Osteoblast (primary cell): ENCODE results near the gene RTCB. TPM values are rescaled to one million over a fixed set of nuclear protein-coding genes. Genes with fewer than 3 reads are reported as not detected.
"Not testable (repeated sequence)": the region's sequence is repeated elsewhere in the genome, so short reads cannot be mapped to it uniquely, and the experiment has no call there.

Source experiments
- DNase-seq: peaks from one replicate; pipeline ENCODE4 v3.0.0; 2011; ENCODE audit warnings: low spot score, mixed read lengths; ENCODE audit not compliant: insufficient read length; ENCODE audit errors: missing footprints
- H2AFZ ChIP-seq: 2 replicates; pipeline ENCODE4 v1.6.0; 2011; ENCODE audit warnings: mild to moderate bottlenecking, low read length
- H3K27ac ChIP-seq: 2 replicates; pipeline ENCODE4 v1.5.1; 2011; ENCODE audit warnings: mild to moderate bottlenecking, low read depth, low read length, moderate library complexity
- H3K27me3 ChIP-seq: 2 replicates; pipeline ENCODE4 v1.6.0; 2012; ENCODE audit warnings: mild to moderate bottlenecking, control low read depth, inconsistent platforms, low read length, moderate library complexity; ENCODE audit not compliant: insufficient read depth
- H3K36me3 ChIP-seq: 2 replicates; pipeline ENCODE4 v1.5.1; 2011; ENCODE audit warnings: mild to moderate bottlenecking, low read length, control low read depth, moderate library complexity; ENCODE audit not compliant: insufficient read depth
- H3K4me1 ChIP-seq: 2 replicates; pipeline ENCODE4 v1.5.1; 2011; ENCODE audit warnings: mild to moderate bottlenecking, low read length, control low read depth, moderate library complexity; ENCODE audit not compliant: insufficient read depth
- H3K4me2 ChIP-seq: 2 replicates; pipeline ENCODE4 v1.6.0; 2011; ENCODE audit warnings: mild to moderate bottlenecking, low read length; ENCODE audit not compliant: insufficient read depth
- H3K4me3 ChIP-seq: fragments of 200-600 bp; sonication (generic); 3 replicates; pipeline ENCODE4 v1.5.1; 2012; ENCODE audit warnings: mild to moderate bottlenecking, low read length, inconsistent platforms; ENCODE audit not compliant: insufficient read depth
- H3K79me2 ChIP-seq: 2 replicates; pipeline ENCODE4 v1.6.0; 2012; ENCODE audit warnings: mild to moderate bottlenecking, low read length, control low read depth, inconsistent platforms; ENCODE audit not compliant: insufficient read depth
- H3K9me3 ChIP-seq: 2 replicates; pipeline ENCODE4 v1.5.1; 2011; ENCODE audit warnings: low read depth, low read length, control low read depth
- H4K20me1 ChIP-seq: 2 replicates; pipeline ENCODE4 v1.6.0; 2012; ENCODE audit warnings: mild to moderate bottlenecking, low read length, control low read depth; ENCODE audit not compliant: insufficient read depth
- CTCF ChIP-seq: IDR thresholded peaks from 2 replicates; pipeline ENCODE4 v1.5.1; 2011; ENCODE audit warnings: mild to moderate bottlenecking, low read depth, low read length, moderate library complexity; ENCODE audit errors: extremely low read depth
- total RNA-seq: library from RNA; depleted of rRNA; stranded (reverse); fragments of >200 nt; gene quantifications from 2 replicates; pipeline ENCODE4 v1.2.3, GENCODE V29; 2012

The RTCB gene
- total RNA-seq, 1 donor: 107 TPM

- Histone ChIP-seq H4K20me1 (no peaks in the 10 kb centered on the region), H3K4me1 (no peaks in the 10 kb centered on the region), H3K27me3 (no peaks in the 10 kb centered on the region), H3K4me3 (no peak overlapping the region), H3K79me2 (no peaks in the 10 kb centered on the region), H3K9me3 (no peaks in the 10 kb centered on the region), H3K27ac (no peak overlapping the region), H3K36me3 (no peaks in the 10 kb centered on the region), H3K4me2 (no peak overlapping the region), H2AFZ (no peak overlapping the region)
- no peak for DNase-seq
- no peak for TF ChIP-seq CTCF
Observed at GRCh38 chr22:32376681-32377080, 35.4 kb downstream of the RTCB start.

GRCh38 chr22:32375678-32376450 lies 36.2 kb downstream of the RTCB start:
- Histone ChIP-seq H3K27me3 (no peaks in the 10 kb centered on the region), H3K36me3 (no peaks in the 10 kb centered on the region), H3K79me2 (no peaks in the 10 kb centered on the region), H3K9me3 (no peaks in the 10 kb centered on the region), H3K27ac (no peak overlapping the region), H4K20me1 (no peaks in the 10 kb centered on the region), H2AFZ (no peak overlapping the region), H3K4me1 (no peaks in the 10 kb centered on the region), H3K4me2 (no peak overlapping the region), H3K4me3 (no peak overlapping the region)
- no peak for TF ChIP-seq CTCF
- no peak for DNase-seq

DNA sequence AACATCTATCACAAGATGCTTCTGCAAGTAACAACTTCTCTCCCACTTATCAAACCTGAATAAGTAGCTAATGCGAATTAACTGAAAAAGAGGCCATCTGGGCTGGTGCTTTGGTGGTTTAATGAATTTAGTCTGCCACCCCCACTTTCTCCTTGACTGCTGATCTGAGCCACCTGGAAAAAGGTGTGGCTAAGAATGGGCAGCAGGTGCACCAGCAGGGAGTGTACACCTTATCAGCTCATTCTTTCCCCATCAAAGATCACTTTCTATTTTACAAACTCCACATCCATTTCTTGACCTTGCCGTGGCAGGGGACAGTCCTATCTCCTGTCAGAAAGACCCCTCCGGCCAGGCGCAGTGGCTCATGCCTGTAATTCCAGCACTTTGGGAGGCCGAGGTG lies 47.8 kb downstream of the RTCB start:
- H2AFZ ChIP-seq: no peak overlapping the region
- DNase-seq: no peak
- no peaks in the 10 kb centered on the region for H3K4me1 ChIP-seq
- no peaks in the 10 kb centered on the region for H3K36me3 ChIP-seq
- H3K9me3 ChIP-seq: no peaks in the 10 kb centered on the region
- no peak overlapping the region for H3K4me3 ChIP-seq
- no peaks in the 10 kb centered on the region for H4K20me1 ChIP-seq
- H3K79me2 ChIP-seq: no peaks in the 10 kb centered on the region
- no peak for TF ChIP-seq CTCF
- H3K27me3 ChIP-seq: no peaks in the 10 kb centered on the region
- H3K27ac ChIP-seq: no peak overlapping the region
- H3K4me2 ChIP-seq: no peak overlapping the region

- no peak for DNase-seq
- H3K4me3 ChIP-seq: no peak overlapping the region
- H3K4me1 ChIP-seq: no peaks in the 10 kb centered on the region
- no peak overlapping the region for H3K27ac ChIP-seq
- no peaks in the 10 kb centered on the region for H3K9me3 ChIP-seq
- no peak for TF ChIP-seq CTCF
- H4K20me1 ChIP-seq: no peaks in the 10 kb centered on the region
- no peak overlapping the region for H3K4me2 ChIP-seq
- no peaks in the 10 kb centered on the region for H3K36me3 ChIP-seq
- no peak overlapping the region for H2AFZ ChIP-seq
- no peaks in the 10 kb centered on the region for H3K79me2 ChIP-seq
- no peaks in the 10 kb centered on the region for H3K27me3 ChIP-seq
Observed at GRCh38 chr22:32361257-32361656, 50.8 kb downstream of the RTCB start.

DNA sequence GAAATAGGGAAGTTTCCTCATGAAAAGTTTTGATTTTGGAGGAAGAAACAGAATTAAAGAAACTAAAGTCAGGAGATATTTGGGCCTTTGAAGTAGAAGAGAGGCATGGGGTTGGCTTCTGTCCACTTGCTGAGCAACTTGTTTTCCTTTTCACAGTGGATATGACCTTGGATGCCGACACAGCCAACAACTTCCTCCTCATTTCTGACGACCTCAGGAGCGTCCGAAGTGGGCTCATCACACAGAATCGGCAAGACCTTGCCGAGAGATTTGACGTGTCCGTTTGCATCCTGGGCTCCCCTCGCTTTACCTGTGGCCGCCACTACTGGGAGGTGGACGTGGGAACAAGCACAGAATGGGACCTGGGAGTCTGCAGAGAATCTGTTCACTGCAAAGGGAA lies 52.0 kb downstream of the RTCB start:
- H3K27ac ChIP-seq, H3K4me1 ChIP-seq, H3K79me2 ChIP-seq, H4K20me1 ChIP-seq, H3K4me2 ChIP-seq, H3K36me3 ChIP-seq, H3K4me3 ChIP-seq, H3K27me3 ChIP-seq, H3K9me3 ChIP-seq, H2AFZ ChIP-seq, DNase-seq: not testable (repeated sequence)

DNA sequence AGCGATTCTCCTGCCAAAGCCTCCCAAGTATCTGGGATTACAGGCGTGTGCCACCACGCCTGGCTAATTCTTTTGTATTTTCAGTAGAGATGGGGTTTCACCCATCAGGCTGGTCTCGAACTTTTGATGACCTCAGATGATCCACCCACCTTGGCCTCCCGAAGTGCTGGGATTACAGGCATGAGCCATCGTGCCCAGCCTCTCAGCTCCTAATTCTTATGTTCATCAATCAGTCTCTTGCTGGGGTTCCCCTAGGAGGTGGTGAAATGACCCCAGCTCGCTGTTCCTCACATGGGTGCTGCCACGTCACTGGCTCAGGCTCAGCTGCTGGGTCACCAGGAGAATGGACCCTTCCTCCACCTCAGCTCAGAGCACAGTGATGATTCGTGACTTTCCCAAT lies 54.5 kb downstream of the RTCB start, which contains the start of gene RFPL3:
Gene RFPL3 (plus strand): TSS at position 301 of the 400 bp plus-strand sequence. CDS start 205 bp downstream, outside the sequence.
- H3K27ac ChIP-seq, DNase-seq, H3K27me3 ChIP-seq, H3K4me1 ChIP-seq, H2AFZ ChIP-seq, H3K36me3 ChIP-seq, H3K4me3 ChIP-seq, H3K9me3 ChIP-seq, H3K79me2 ChIP-seq, H3K4me2 ChIP-seq, H4K20me1 ChIP-seq: not testable (repeated sequence)
